HCT116 (cell line): ENCODE results near the gene ZNF628.

Experiments
- EGR1 ChIP-seq: IDR thresholded peaks from 2 replicates; pipeline ENCODE4 v1.6.1; 2012; ENCODE audit warnings: low read depth
- ELF1 ChIP-seq: IDR thresholded peaks from 2 replicates; pipeline ENCODE4 v1.6.1; 2012; ENCODE audit warnings: low read depth, borderline replicate concordance
- EZH2 ChIP-seq: fragments of 200-600 bp; sonication (generic); IDR thresholded peaks from 2 replicates; pipeline ENCODE4 v1.6.1; 2017; ENCODE audit warnings: antibody characterized with exemption, mixed run types
- FOSL1 ChIP-seq: IDR thresholded peaks from 2 replicates; pipeline ENCODE4 v1.6.1; 2012; ENCODE audit warnings: low read depth
- POLR2A ChIP-seq: IDR thresholded peaks from 2 replicates; pipeline ENCODE4 v1.7.0; 2011; ENCODE audit warnings: borderline replicate concordance; ENCODE audit not compliant: insufficient read depth, insufficient read length; ENCODE audit errors: extremely low read depth
- POLR2AphosphoS5 ChIP-seq: IDR thresholded peaks from 2 replicates; pipeline ENCODE4 v1.6.1; 2011; ENCODE audit warnings: mild to moderate bottlenecking, low read depth, low read length, moderate library complexity
- ZFX ChIP-seq: fragments of 450-650 bp; IDR thresholded peaks from 2 replicates; pipeline ENCODE4 v1.6.1; 2017
- TF ChIP-seq, protein P1 (sequence below), 3 experiments: fragments of 200-600 bp in 1 of 3; sonication (generic) in 1 of 3; IDR thresholded peaks in 2 of 3; conservative IDR thresholded peaks in 1 of 3; 2 replicates each; pipeline ENCODE4 v1.5.1; 2012 to 2017; ENCODE audit warnings: low read depth in 2 of 3, low read length in 2 of 3, antibody characterized with exemption in 1 of 3, borderline replicate concordance in 1 of 3, control low read depth in 1 of 3, mild to moderate bottlenecking in 1 of 3, mixed read lengths in 1 of 3, mixed run types in 1 of 3, moderate library complexity in 1 of 3; ENCODE audit not compliant: insufficient read depth in 1 of 3
- TF ChIP-seq, protein P2 (sequence below): IDR thresholded peaks from 2 replicates; pipeline ENCODE4 v1.6.1; 2012; ENCODE audit warnings: low read depth

DNA sequence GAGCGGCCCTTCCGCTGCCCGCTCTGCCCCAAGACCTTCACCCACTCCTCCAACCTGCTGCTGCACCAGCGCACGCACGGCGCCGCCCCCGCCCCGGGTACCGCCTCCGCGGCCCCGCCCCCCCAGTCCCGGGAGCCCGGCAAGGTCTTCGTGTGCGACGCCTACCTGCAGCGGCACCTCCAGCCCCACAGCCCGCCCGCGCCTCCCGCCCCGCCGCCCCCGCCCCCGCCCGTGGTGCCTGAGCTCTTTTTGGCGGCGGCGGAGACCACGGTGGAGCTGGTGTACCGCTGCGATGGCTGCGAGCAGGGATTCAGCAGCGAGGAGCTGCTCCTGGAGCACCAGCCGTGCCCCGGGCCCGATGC, 5.4 kb downstream of the ZNF628 start:
- TF ChIP-seq POLR2A, result no peak
- TF ChIP-seq FOSL1, result no peak
- TF ChIP-seq ZFX, result no peak
- TF ChIP-seq, protein P1, sequence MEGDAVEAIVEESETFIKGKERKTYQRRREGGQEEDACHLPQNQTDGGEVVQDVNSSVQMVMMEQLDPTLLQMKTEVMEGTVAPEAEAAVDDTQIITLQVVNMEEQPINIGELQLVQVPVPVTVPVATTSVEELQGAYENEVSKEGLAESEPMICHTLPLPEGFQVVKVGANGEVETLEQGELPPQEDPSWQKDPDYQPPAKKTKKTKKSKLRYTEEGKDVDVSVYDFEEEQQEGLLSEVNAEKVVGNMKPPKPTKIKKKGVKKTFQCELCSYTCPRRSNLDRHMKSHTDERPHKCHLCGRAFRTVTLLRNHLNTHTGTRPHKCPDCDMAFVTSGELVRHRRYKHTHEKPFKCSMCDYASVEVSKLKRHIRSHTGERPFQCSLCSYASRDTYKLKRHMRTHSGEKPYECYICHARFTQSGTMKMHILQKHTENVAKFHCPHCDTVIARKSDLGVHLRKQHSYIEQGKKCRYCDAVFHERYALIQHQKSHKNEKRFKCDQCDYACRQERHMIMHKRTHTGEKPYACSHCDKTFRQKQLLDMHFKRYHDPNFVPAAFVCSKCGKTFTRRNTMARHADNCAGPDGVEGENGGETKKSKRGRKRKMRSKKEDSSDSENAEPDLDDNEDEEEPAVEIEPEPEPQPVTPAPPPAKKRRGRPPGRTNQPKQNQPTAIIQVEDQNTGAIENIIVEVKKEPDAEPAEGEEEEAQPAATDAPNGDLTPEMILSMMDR (IDR thresholded peaks at IDR 0.05 in 2 of 3, conservative IDR thresholded peaks at IDR 0.05 in 1 of 3; ENCODE audit: borderline replicate concordance in 1 of 3, insufficient read depth in 1 of 3, low read depth in 2 of 3, low read length in 2 of 3), result no peak
- TF ChIP-seq EZH2, result no peak
- no peak for TF ChIP-seq EGR1
- TF ChIP-seq POLR2AphosphoS5, result no peak
- TF ChIP-seq, protein P2, sequence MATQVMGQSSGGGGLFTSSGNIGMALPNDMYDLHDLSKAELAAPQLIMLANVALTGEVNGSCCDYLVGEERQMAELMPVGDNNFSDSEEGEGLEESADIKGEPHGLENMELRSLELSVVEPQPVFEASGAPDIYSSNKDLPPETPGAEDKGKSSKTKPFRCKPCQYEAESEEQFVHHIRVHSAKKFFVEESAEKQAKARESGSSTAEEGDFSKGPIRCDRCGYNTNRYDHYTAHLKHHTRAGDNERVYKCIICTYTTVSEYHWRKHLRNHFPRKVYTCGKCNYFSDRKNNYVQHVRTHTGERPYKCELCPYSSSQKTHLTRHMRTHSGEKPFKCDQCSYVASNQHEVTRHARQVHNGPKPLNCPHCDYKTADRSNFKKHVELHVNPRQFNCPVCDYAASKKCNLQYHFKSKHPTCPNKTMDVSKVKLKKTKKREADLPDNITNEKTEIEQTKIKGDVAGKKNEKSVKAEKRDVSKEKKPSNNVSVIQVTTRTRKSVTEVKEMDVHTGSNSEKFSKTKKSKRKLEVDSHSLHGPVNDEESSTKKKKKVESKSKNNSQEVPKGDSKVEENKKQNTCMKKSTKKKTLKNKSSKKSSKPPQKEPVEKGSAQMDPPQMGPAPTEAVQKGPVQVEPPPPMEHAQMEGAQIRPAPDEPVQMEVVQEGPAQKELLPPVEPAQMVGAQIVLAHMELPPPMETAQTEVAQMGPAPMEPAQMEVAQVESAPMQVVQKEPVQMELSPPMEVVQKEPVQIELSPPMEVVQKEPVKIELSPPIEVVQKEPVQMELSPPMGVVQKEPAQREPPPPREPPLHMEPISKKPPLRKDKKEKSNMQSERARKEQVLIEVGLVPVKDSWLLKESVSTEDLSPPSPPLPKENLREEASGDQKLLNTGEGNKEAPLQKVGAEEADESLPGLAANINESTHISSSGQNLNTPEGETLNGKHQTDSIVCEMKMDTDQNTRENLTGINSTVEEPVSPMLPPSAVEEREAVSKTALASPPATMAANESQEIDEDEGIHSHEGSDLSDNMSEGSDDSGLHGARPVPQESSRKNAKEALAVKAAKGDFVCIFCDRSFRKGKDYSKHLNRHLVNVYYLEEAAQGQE, result no peak
- no peak for TF ChIP-seq ELF1
